DOHH2 (cell line): ENCODE data around the gene NRCAM.

Source experiments
- EZH2phosphoT487 ChIP-seq: fragments of 200-600 bp; sonication (generic); IDR thresholded peaks from 2 replicates; pipeline ENCODE4 v1.6.1; 2017; ENCODE audit warnings: borderline replicate concordance, mild to moderate bottlenecking, antibody characterized with exemption, low read length, moderate library complexity, mixed read lengths
- TF ChIP-seq, protein P1 (sequence below): fragments of 200-600 bp; sonication (generic); IDR thresholded peaks from one replicate; pipeline ENCODE4 v1.5.1; 2014; ENCODE audit warnings: antibody characterized with exemption, mild to moderate bottlenecking, low read depth, low read length; ENCODE audit not compliant: poor library complexity, severe bottlenecking

DNA sequence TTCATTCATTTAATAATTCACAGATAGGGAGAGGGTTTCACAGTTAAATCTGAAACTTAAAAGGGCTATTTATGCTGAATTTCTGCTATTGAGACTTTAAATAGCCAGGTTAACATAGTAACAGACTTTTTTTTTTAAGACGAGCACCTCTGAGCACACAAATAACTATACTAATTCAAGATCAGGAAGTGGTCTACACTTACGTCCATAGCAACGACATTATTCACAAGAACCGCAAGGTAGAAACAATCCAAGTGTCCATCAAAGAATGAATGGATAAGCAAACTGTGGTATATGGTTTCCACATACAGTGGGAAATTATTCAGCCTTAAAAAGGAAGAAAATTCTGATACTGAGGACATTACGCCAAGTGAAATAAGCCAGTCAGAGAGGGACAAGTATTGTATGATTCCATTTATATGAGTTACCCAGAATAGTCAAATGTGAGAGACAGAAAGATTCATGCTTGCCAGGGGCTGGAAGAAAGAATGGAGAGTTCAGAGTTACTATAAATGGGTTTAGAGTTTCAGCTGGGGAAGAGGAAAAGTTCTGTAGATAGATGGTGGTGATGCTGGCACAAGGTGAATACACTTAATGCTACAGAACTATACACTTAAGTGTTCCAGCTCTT is 185.7 kb downstream of the NRCAM start:
- TF ChIP-seq, protein P1, sequence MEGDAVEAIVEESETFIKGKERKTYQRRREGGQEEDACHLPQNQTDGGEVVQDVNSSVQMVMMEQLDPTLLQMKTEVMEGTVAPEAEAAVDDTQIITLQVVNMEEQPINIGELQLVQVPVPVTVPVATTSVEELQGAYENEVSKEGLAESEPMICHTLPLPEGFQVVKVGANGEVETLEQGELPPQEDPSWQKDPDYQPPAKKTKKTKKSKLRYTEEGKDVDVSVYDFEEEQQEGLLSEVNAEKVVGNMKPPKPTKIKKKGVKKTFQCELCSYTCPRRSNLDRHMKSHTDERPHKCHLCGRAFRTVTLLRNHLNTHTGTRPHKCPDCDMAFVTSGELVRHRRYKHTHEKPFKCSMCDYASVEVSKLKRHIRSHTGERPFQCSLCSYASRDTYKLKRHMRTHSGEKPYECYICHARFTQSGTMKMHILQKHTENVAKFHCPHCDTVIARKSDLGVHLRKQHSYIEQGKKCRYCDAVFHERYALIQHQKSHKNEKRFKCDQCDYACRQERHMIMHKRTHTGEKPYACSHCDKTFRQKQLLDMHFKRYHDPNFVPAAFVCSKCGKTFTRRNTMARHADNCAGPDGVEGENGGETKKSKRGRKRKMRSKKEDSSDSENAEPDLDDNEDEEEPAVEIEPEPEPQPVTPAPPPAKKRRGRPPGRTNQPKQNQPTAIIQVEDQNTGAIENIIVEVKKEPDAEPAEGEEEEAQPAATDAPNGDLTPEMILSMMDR: no peak
- no peak for TF ChIP-seq EZH2phosphoT487
